HepG2 (cell line): Measurements from ENCODE around the gene SMIM38. TPM values are rescaled to one million over a fixed set of nuclear protein-coding genes. Genes with fewer than 3 reads are reported as not detected.

Source experiments
- ATAC-seq: fragments of 200-7000 bp; cut with Tn5 transposase; 3 replicates; pipeline ENCODE4 v1.9.1; 2020; ENCODE audit warnings: mild to moderate bottlenecking, moderate library complexity
- BruUV-seq: library from RNA; stranded (reverse); fragments of 400-500 nt; replicated peaks from 2 replicates; lab custom pipeline; 2021; lab: Mats Ljungman, UMichigan
- CTCF ChIA-PET: fragments of 300-600 bp; formaldehyde crosslinking; extraction: SDS; loops from one replicate; lab custom pipeline; 2021; ENCODE audit warnings: low total read pairs, inconsistent platforms, low intra/inter-chr PET ratio; lab: Yijun Ruan, JAX
- POLR2A ChIA-PET: fragments of 350-600 bp; sonication (Branson Sonifier 250); formaldehyde crosslinking; loops from one replicate; lab custom pipeline; 2020; ENCODE audit warnings: antibody characterized with exemption, inconsistent platforms; lab: Yijun Ruan, JAX
- DNase-seq: peaks from one replicate; pipeline ENCODE4 v3.0.0-alpha.2; 2015; ENCODE audit warnings: low spot score
- FAIRE-seq: peaks from 3 replicates; lab custom pipeline; 2011; peaks lifted over from hg19 to GRCh38; lab: Jason Lieb, UNC
- H2AFZ ChIP-seq: one replicate; pipeline ENCODE4 v1.6.1; 2011; ENCODE audit warnings: low read length, inconsistent platforms
- H3K27ac ChIP-seq: fragments of 300-600 bp; 3 replicates; pipeline ENCODE4 v1.8.0; 2011; ENCODE audit warnings: mixed run types, mild to moderate bottlenecking, mixed read lengths, low read length, inconsistent platforms; ENCODE audit not compliant: insufficient read depth; ENCODE audit errors: extremely low read length
- H3K27me3 ChIP-seq, 2 experiments: fragments of 200-600 bp in 1 of 2; 2 replicates in 1 of 2; 3 replicates in 1 of 2; pipeline versions ENCODE4 v1.6.0 to v1.8.0; 2011; ENCODE audit warnings: low read length in 2 of 2, mild to moderate bottlenecking in 2 of 2, moderate library complexity in 2 of 2, inconsistent platforms in 1 of 2; ENCODE audit not compliant: insufficient read depth in 2 of 2, control insufficient read depth in 1 of 2
- H3K36me3 ChIP-seq, 2 experiments: fragments of 200-600 bp in 1 of 2; replicated peaks in 1 of 2; 2 replicates in 1 of 2; 3 replicates in 1 of 2; pipeline versions ENCODE4 v1.5.1 to v1.8.0; 2011; ENCODE audit warnings: low read length in 2 of 2, inconsistent platforms in 1 of 2; ENCODE audit not compliant: insufficient read depth in 2 of 2, control insufficient read depth in 1 of 2
- H3K4me1 ChIP-seq: 2 replicates; pipeline ENCODE4 v1.5.1; 2012; ENCODE audit warnings: low read length, inconsistent platforms; ENCODE audit not compliant: insufficient read depth
- H3K4me2 ChIP-seq: 2 replicates; pipeline ENCODE4 v1.6.0; 2011; ENCODE audit warnings: low read depth, low read length, inconsistent platforms
- H3K4me3 ChIP-seq, 3 experiments: fragments of 200-600 bp in 1 of 3; sonication (generic), shearing (Covaris generic) in 1 of 3; replicated peaks in 1 of 3; 2 replicates each; pipeline ENCODE4 v1.5.1; 2011 to 2016; ENCODE audit warnings: low read length in 3 of 3, inconsistent platforms in 2 of 3, low read depth in 2 of 3, mild to moderate bottlenecking in 2 of 3, control low read depth in 1 of 3, mixed read lengths in 1 of 3; ENCODE audit not compliant: insufficient read depth in 1 of 3
- H3K79me2 ChIP-seq: one replicate; pipeline ENCODE4 v1.6.1; 2011; ENCODE audit warnings: low read length, inconsistent platforms; ENCODE audit not compliant: insufficient read depth
- H3K9ac ChIP-seq: 2 replicates; pipeline ENCODE4 v1.6.0; 2011; ENCODE audit warnings: mild to moderate bottlenecking, low read depth, low read length, inconsistent platforms; ENCODE audit not compliant: insufficient read depth
- H3K9me3 ChIP-seq: 2 replicates; pipeline ENCODE4 v1.5.1; 2012; ENCODE audit warnings: mild to moderate bottlenecking, low read length
- H4K20me1 ChIP-seq: 2 replicates; pipeline ENCODE4 v1.6.0; 2011; ENCODE audit warnings: inconsistent platforms, mild to moderate bottlenecking, low read length, moderate library complexity; ENCODE audit not compliant: insufficient read depth
- CC2D1A ChIP-seq: sonication (generic); formaldehyde crosslinking; IDR thresholded peaks from 2 replicates; pipeline ENCODE4 v1.8.1; 2023; ENCODE audit warnings: mild to moderate bottlenecking, missing genetic modification reagents
- HNRNPK ChIP-seq: fragments of 200-400 bp; formaldehyde crosslinking; IDR thresholded peaks from 2 replicates; pipeline ENCODE4 v1.6.1; 2018; ENCODE audit warnings: low read length, low read depth, moderate library complexity, mild to moderate bottlenecking; ENCODE audit not compliant: poor library complexity, severe bottlenecking
- RORA ChIP-seq: sonication (generic); formaldehyde crosslinking; IDR thresholded peaks from 2 replicates; pipeline ENCODE4 v1.5.0; 2020; ENCODE audit warnings: mild to moderate bottlenecking, missing genetic modification reagents, moderate library complexity
- RXRB ChIP-seq: IDR thresholded peaks from 2 replicates; pipeline ENCODE4 v1.6.1; 2016; ENCODE audit warnings: borderline replicate concordance, missing genetic modification reagents, missing compliant biosample characterization
- SNRNP70 ChIP-seq: fragments of 200-400 bp; formaldehyde crosslinking; IDR thresholded peaks from 2 replicates; pipeline ENCODE4 v1.6.1; 2017; ENCODE audit warnings: mild to moderate bottlenecking, low read depth, low read length, moderate library complexity
- TCF7 ChIP-seq: sonication (generic); IDR thresholded peaks from 2 replicates; pipeline ENCODE4 v1.6.1; 2016; ENCODE audit warnings: antibody characterized with exemption, low read depth
- ZBTB33 ChIP-seq: sonication (generic); formaldehyde crosslinking; IDR thresholded peaks from 2 replicates; pipeline ENCODE4 v1.4.0; 2020; ENCODE audit warnings: missing genetic modification reagents
- WGBS: methylation state at CpG from one replicate; pipeline ENCODE4 v1.1.6; 2017; ENCODE audit warnings: low lambda C conversion rate; 5-methylcytosine and 5-hydroxymethylcytosine counted together
- in situ Hi-C: cut with HindIII; loops from 2 replicates; pipeline ENCODE4 v1.10.0; 2017; ENCODE audit warnings: low pct_unique_long_range_greater_than_20kb; ENCODE audit not compliant: extremely low pct_ligation_motif_present
- intact Hi-C: fragments of 100-400 bp; cut with micrococcal nuclease; formaldehyde crosslinking; loops from one replicate; pipeline ENCODE4 v1.10.0; 2022; ENCODE audit not compliant: unreplicated experiment
- polyA plus RNA-seq, 8 experiments: library from polyadenylated mRNA; depleted of rRNA in 3 of 8; stranded (reverse) in 7 of 8; unstranded in 1 of 8; fragments of >200 nt; fragmentation: Illumina TruSeq in 4 of 8; extraction: Trizol in 4 of 8; gene quantifications; 2 replicates each; pipeline versions ENCODE4 v1.2.1 to v1.2.3, GENCODE V29; 2011 to 2016; ENCODE audit warnings: low read depth in 4 of 8, missing spikeins in 1 of 8, mixed read lengths in 1 of 8; ENCODE audit not compliant: insufficient read depth in 1 of 8
- total RNA-seq, 5 experiments: library from RNA; depleted of rRNA; stranded (reverse); fragments of >200 nt; fragmentation: Illumina TruSeq; extraction: Trizol; gene quantifications; 2 replicates each; pipeline ENCODE4 v1.2.3, GENCODE V29; 2016; ENCODE audit warnings: low read depth in 1 of 5

The SMIM38 gene
- total and polyA plus RNA-seq, 2 of the 13 experiments (the other 11 are each of a cell fraction or from before 2014, with no cell fraction given), result 0.30 to 0.40 TPM

DNA sequence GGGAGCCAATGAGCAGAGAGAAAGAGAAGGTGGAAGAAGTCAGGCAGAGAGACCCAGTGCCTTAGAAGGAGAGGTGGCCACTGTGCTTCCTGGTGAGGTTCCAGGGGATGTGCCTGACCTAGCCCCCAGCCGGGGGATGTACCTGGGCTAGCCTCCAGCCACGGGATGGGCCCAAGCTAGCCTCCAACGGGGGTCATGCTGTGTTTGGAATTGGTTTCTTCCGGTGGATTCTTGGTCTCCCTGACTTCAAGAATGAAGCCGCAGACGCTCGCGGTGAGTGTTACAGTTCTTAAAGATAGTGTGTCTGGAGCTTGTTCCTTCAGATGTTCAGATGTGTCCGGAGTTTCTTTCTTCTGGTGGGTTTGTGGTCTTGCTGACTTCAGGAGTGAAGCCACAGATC, 6.9 kb upstream of the SMIM38 start:
- H3K9ac ChIP-seq, result no peak overlapping the region
- H3K27ac ChIP-seq, result no peak overlapping the region
- H3K4me2 ChIP-seq, result no peak overlapping the region
- no peaks in the 10 kb centered on the region for H3K27me3 ChIP-seq
- in situ Hi-C loops, result no loop called here
- peaks cover 3% of the 10 kb centered on the region; the same call in 1 of the 2 replicates for H3K9me3 ChIP-seq
- CTCF ChIA-PET, result no interaction called here
- FAIRE-seq (no peak), DNase-seq (no peak), ATAC-seq (no peak)
- H4K20me1 ChIP-seq, result no peaks in the 10 kb centered on the region
- peaks cover 17% of the 10 kb centered on the region for H3K4me1 ChIP-seq
- H3K79me2 ChIP-seq, result no peaks in the 10 kb centered on the region
- H3K4me3 ChIP-seq, result no peak overlapping the region
- no TSS peak for BruUV-seq
- intact Hi-C loops, result no loop called here
- POLR2A ChIA-PET, result no interaction called here
- no peaks in the 10 kb centered on the region for H3K36me3 ChIP-seq
- H2AFZ ChIP-seq, result no peak overlapping the region
- TF ChIP-seq TCF7 (no peak), CC2D1A (CRISPR knock-in tag) (no peak), ZBTB33 (CRISPR knock-in tag) (no peak), HNRNPK (no peak), RORA (CRISPR knock-in tag) (no peak), RXRB (no peak), SNRNP70 (no peak)
- 57% methylated on average over 9 of the region's 9 CpGs for WGBS
